ENCODE measurements around the gene ENDOG.
"Not testable (repeated sequence)": the region's sequence is repeated elsewhere in the genome, so short reads cannot be mapped to it uniquely, and the experiment has no call there.

ENDOG gene

DNA sequence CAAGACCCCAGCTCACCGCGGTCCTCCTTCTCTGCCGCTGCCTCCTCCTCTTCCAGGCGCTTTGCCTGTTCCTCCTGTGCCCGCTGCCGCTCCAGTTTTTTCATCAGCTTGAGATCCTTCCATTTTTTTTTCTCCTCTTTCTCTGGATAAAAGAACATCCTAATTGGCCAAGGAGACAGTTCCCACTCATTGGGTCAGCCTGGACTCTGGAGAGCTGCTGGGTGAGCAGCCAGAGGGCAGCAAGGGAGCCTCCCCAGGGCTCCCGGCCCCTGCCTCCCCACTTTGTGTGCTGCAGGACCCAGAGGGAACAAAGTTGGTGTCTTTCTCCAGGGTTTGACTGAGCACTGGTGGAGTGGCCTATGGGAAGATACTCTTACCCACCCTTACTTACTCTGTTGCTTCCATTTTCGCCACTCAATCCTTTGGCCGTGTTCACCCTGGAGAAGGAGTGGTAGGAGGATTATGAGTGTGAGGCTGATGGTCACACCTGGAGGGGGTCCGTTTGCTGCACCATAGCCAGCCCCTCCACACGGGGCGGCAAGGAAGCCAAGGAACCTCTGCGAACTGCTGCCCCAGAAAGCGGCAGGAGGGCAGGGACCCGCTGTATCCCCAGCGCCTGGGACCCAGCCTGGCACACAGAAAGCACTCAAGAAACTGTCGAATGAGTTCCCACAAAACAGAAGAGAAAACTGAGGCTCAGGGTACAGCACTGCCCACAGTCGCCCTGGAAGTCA, 10.6 kb downstream of the ENDOG start:
- no peak for DNase-seq (ENCODE audit: low read depth)

DNA sequence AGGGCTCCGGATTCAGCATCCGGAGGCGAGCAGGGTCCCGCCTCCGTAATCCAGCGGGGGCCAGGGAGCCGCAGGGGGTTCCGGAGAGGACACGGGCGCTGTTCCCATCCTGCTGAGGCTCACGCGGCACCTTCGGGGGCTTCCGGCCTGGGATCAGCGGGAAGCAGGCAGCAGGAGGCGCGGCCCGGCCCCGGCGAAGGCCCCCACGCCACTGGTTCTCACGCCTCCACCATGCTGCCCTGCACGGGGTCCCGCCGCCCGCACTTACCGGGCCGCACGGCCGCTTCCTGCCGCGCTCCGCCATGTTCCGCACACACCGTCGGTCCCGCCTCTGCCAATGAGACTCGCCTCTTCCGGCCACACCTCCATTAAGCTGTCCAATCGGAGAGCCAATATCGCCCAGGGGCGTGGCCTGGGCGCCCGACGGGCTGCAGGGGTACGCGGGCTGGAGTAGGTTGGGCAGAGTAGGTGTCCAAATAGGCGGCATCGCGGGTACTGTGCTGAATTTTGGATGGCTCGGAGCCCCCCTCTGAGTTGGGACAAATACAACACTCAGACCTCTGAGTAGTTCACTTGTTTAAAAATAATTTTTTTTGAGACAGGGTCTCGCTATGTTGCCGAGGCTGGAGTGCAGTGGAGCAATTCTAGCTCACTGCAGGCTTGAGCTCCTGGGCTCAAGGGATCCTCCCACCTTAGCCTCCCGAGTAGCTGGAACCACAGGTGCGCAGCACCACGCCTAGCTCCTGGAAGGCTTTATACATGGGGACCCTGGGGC, 11.4 kb downstream of the ENDOG start, which contains the start of gene SPOUT1:
Gene SPOUT1 (minus strand): TSS at position 318 of the 775 bp plus-strand sequence. CDS start 14 bp downstream, at position 304.
- peak; percentile 81 for DNase-seq (ENCODE audit: low read depth)

DNA sequence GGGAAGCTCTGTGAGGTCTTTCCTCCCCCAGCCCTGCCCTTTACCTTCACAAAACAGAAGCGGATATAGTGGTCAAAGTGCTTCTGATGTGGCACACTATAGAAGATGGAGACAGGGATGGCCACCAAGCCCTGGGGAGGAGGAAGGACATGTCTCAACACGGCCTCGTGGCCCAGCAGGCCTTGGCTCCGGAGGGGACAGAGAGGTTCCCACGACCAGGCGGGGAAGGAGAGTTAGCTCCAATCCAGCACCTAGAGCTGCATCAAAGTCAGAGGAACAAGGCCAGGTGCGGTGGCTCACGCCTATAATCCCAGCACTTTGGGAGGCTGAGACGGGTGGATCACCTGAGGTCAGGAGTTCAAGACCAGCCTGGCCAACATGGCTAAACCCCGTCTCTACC, 15.4 kb downstream of the ENDOG start:
- no peak for DNase-seq (ENCODE audit: low read depth)

DNA sequence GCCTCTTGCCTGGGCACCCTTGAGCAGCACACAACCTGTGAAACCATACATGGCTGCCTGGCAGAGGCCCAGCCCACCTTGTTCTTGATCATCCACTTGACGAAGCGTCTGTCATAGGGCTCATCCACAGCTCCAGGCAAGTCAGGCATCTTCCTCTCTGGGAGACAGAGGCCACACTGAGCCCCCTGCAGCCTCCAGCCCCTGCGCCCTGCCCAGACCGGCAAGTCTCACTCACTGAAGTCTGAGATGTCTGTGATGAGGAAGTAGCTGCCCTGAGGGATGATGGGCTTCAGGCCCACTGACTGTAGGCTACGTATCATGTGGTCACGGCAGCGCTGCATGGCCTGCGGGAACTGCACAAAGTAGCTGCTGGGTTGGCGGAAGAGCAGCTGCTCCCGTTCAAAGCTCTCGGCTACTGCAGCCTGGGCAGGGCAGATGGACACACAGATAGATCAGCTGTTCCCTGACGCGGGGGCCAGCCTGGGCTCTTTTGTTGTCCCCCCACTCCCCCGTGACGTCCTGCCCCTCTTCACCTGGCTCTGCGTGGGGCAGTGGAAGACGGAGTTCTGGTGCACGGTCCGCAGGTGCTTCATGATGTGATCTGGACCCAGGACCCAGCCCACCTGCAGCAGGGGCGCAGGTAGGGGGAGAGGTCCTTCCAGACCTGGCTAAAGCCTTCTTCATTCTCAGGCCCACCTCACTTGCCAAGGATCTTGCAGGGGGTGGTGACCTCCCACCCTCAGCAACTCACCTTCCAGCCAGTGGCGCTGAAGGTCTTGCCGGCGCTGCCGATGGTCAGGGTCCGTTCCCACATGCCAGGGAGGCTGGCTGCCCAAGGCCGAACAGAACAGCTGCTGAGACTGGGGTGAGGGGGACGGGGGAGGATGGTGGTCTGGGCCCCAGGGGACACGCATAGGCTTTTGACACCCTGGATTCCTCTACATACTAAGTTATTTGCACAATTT, 17.2 kb downstream of the ENDOG start:
- DNase-seq (ENCODE audit: low read depth): no peak

DNA sequence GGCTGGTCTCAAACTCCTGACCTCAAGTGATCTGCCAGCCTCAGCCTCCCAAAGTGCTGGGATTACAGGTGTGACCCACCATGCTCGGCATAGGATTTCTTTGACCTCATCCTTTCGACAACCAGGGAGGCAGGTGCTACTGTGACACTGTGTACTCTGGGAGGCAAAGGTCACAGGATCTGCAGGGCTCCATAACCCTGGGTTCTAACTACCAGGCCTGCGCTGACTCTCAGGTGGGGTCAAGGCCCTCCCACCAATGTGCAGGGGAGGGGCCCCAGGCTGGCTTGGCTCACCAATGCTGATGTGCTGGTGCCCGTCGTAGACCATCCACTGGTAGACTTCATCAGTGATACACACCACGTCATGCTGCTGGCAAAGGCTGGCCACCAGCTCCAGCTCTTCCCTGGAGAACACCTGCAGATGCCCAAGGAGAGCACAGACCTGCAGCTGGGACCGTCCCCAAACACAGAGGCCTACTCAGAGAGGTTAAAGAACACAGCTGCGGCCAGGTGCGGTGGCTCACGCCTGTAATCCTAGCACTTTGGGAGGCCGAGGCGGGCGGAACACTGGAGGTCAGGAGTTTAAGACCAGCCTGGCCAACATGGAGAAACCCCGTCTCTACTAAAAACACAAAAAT, 18.3 kb downstream of the ENDOG start:
- no peak for DNase-seq (ENCODE audit: low read depth)

DNA sequence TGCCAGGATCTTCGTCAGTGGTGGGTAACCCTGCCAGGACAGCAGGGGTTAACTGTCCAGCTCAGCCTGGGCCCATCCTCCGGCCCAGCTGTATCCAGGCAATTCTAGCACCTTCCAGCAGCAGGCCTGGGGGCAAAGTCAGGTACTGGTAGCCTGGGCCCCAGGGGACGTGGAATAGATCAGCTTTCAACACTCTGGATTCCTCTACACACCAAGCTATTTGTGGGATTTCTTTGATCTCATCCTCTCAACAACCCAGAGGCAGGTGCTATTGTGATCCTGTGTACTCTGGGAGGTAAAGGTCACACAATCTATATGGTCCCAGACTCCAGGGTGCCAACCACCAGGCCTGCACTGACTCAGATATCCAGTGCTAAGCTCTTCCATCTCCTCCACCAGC, 20.0 kb downstream of the ENDOG start:
- no peak for DNase-seq (ENCODE audit: low read depth)

DNA sequence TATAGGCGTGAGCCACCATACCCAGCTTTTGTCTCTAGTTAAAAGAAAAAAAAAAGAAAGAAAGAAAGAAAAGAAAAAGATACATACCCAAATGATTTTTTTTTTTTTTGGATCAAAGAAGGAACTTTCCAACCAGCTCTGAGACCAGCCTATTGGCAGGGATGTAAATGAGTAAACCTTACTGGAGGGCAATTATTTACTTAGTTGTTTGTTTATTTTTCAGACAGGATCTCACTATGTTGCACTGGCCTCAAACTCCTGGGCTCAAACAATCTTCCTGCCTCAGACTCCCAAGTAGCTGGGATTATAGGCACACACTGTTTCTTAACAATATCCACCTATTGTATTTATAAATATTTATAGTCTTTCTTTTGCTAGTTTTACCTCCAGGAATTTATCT, 22.2 kb downstream of the ENDOG start:
- DNase-seq (ENCODE audit: low read depth): no peak

DNA sequence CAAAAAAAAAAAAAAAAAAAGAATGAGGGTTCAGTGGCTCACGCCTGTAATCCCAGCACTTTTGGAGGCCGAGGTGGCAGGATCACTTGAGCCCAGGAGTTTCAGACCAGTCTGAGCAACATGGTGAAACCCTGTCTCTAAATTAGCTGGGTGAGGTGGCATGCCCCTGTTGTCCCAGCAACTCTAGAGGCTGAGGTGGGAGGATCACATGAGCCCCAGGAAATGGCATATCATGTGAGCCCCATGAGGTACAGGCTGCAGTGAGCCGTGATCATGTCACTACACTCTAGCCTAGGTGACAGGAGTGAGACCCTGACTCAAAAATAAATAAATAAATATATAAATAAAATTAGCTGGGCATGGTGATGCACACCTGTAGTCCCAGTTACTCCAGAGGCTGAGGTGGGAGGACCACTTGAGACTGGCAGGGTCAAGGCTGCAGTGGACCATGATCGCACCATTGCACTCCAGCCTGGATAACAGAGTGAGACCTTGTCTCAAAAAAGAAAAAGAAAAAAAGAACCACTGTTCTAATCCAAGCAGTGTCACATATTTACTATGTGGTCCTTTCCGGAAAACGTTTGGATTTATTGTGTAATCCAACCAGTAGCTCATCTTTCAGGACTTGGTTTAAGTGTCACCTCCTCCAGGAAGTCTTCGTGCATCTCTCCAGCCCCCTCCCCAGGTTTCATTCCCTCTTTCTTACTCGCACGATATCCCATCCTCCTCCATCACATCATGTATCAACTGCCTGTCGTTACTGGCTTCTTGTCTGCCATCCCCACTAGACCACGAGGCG, 23.6 kb downstream of the ENDOG start:
- DNase-seq (ENCODE audit: low read depth): no peak

DNA sequence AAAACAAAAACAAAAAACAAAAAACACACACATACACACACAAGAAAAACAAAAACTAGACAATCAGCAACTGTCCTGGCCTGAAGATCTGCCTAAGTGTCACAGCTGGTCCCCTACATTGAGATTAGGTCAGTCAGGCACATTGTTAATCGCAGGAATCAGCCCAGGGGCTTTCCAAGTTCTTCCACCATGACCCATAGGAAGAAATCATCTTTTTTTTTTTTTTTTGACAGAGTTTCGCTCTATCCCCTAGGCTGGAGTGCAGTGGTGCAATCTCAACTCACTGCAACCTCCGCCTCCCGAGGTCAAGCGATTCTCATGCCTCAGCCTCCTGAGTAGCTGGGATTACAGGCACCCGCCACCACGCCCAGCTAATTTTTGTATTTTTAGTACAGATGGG, 24.9 kb downstream of the ENDOG start:
- not testable (repeated sequence) for DNase-seq (ENCODE audit: low read depth)

DNA sequence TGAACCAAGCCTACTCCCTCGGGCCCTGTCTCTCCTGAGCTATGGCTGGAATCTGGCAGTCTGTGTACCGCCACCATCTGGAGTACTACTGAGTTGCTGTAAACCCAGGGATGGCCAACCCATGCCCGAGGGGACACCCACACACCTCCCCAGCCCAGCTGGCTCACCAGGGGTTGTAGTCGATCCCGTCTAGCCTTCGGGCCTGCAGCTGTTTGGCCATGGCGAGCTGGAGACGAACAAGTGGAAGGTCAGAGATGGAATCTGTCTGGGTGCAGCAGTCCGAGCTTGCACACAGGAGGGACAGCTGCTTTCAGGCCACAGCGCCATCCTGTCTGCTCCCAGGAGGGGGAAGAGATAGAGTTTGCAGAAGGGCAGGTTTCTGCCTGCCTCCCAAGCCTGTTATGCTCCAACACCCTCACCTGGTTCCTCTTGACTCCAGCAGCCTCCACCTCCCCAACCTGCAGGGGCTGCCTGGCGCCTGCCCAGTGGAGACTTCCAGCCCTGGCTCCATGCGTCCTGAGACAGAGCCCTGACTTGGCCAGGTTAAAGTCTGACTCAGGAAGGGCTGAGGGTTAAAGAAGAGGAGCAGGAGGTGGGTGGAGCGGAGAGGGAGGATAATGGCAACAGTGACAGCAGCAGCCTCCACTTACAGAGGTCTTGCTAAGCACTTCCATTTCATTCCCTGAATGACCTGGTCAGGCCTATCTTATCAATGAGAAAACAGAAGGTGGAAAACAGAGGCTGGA, 27.1 kb downstream of the ENDOG start:
- DNase-seq (ENCODE audit: low read depth): no peak

DNA sequence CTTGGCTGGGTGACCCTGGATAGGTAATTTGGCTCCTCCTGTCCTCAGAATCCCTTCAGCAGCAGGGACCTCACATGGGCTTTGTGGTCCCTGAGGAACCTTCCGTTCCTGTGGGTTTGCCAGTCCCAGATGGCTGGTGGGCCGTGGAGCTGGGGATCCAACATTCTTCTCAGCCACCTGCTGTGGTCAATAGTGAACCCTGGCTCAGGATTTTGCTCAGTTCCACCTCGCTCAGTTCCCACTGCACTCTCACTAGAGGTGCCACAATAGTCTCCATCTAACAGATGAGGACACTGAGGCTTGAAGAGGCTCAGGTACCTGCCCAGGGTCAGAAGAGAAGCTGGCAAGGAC, 28.4 kb downstream of the ENDOG start:
- DNase-seq (ENCODE audit: low read depth): no peak

DNA sequence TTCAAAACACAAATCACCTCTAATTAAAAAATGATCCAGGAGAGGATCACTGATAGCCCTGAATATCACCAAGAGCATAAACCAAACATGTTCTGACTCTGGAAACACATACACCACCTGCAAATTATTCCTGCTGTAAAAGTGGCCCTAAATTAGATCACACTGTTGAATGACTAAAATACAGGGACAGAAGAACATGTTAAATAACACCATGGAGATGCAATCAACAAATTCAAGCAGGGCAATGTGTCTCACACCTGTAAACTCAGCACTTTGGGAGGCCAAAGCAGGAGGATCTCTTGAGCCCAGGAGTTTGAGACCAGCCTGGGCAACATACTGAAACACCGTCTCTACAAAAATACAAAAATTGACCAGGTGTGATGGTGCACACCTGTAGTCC, 29.5 kb downstream of the ENDOG start:
- DNase-seq (ENCODE audit: low read depth): no peak

DNA sequence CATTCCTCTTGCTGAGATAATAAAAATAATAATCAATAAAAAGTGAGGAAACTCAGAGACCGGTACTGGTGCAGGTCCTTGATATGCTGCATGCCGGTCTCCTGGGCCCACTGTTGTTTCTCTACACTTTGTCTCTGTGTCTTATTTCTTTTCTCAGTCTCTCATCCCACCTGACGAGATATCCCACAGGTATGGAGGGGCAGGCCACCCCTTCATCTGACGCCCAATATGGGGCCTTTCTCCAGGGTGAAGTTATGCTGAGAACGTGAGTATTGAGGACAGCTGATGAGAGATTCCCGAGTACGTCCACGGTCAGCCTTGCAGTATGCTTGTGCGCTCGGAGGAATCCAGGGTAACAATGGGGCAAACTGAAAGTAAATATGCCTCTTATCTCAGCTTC, 32.7 kb downstream of the ENDOG start:
- not testable (repeated sequence) for DNase-seq (ENCODE audit: low read depth)

DNA sequence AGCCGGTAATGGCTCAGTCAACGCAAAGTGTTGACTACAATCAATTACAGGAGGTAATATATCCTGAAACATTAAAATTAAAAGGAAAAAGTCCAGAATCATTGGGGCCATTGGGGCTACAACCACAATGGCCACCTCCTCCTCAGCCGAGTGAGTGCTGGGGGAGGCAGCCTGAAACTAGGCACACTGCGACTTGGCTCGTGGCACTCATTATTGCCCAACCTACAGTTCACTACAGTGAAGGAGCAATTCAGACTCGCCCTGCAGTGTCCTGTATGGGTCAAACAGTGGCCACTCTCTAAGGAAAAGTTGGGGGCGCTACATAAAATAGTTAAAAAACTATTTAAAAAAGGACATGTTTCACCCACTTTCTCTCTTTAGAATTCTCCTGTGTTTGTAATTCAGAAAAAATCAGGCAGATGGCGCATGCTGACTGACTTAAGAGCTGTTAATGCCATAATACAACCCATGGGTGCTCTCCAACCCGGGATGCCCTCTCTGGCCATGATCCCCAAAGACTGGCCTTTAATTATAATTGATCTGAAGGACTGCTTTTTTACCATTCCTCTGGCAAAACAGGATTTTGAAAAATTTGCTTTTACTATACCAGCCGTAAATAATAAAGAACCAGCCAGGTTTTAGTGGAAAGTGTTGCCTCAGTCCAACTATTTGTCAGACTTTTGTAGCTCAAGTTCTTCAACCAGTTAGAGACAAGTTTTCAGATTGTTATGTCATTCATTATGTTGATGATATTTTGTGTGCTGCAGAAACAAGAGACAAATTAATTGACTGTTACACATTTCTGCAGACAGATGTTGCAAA, 33.7 kb downstream of the ENDOG start:
- peak; percentile 56 for DNase-seq (ENCODE audit: low read depth)

DNA sequence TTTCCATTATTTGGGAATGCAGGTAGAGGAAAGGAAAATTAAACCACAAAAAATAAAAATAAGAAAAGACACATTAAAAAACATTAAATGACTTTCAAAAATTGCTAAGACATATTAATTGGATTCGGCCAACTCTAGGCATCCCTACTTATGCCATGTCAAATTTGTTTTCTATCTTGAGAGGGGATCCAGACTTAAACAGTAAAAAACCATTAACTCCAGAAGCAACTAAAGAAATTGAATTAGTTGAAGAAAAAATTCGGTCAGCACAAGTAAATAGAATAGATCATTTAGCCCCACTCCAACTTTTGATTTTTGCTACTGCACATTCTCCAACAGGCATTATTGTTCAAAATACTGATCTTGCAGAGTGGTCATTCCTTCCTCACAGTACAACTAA, 34.3 kb downstream of the ENDOG start:
- not testable (repeated sequence) for DNase-seq (ENCODE audit: low read depth)

DNA sequence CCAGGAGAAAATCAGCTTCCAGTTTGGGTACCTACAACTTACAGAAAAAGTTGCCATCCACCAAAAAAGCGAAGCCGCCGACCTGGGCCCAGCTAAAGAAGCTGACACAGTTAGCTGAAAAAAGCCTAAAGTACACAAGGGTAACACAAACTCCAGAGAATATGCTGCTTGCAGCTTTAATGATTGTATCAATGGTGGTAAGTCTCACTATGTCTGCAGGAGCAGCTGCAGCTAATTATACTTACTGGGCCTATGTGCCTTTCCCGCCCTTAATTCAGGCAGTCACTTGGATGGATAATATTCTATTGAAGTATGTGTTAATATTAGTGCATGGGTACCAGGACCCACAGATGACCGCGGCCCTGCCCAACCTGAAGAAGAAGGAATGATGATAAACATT, 36.2 kb downstream of the ENDOG start:
- DNase-seq (ENCODE audit: low read depth): not testable (repeated sequence)

DNA sequence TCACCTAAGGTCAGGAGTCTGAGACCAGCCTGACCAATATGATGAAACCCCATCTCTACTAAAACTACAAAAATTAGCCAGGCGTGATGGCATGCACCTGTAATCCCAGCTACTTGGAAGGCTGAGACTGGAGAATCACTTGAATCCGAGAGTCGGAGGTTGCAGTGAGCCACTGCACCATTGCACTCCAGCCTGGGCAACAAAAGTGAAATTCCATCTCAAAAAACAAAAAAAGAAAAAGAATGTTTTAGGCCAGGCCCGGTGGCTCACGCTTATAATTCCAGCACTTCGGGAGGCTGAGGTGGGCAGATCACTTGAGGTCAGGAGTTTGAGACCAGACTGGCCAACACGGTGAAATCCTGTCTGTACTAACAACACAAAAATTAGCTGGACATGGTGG, 40.2 kb downstream of the ENDOG start:
- not testable (repeated sequence) for DNase-seq (ENCODE audit: low read depth)

DNA sequence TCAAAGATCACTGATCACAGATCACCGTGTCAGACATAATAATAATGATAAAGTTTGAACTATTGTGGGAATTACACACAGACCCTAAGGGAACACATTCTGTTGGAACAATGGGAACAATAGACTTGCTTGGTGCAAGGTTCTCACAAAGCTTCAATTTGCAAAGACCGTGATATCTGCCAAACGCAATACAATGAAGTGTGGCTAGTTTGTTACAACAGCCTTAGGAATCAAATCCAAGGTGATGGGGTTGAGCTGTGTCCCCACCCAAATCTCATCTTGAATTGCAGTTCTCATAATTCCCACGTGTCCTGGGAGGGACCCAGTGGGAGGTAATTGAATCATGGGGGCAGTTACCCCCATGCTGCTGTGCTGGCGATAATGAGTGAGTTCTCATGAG, 42.6 kb downstream of the ENDOG start:
- no peak for DNase-seq (ENCODE audit: low read depth)

DNA sequence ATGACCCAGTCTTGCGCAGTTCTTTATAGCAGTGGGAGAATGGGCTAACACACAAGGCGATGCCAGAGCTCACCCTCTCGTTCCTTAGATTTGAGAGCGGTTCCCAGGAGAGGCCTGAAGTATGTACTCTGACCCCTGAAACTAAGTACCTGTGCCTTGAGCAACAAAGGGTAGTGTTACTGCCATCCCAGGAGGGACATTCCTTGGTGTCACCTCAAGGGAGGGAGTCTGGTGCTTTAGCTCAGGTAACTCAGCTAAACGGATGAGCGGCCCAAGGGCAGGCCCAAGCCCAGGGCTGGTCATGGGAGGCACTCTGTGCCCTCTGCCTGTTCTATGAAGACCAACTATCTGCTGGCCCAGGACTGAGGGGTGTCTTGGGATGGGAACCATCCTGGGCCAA, 43.2 kb downstream of the ENDOG start:
- no peak for DNase-seq (ENCODE audit: low read depth)
